ENCODE results near the gene FOXO3. TPM values are rescaled to one million over a fixed set of nuclear protein-coding genes. Genes with fewer than 3 reads are reported as not detected.

The FOXO3 gene
- polyA plus RNA-seq, 1 donor (not counting 4 experiments of a cell fraction or from before 2014, with no cell fraction given) = 17.6 TPM

- H3K9ac ChIP-seq (ENCODE audit: control insufficient read depth, extremely low read depth, insufficient read depth, low read length) = no peak overlapping the region
- H3K4me1 ChIP-seq (ENCODE audit: control insufficient read depth, extremely low read depth, insufficient read depth, low read length) = peaks cover 2% of the 10 kb centered on the region
- H3K27me3 ChIP-seq (ENCODE audit: control insufficient read depth, extremely low read depth, insufficient read depth, low read length) = no peaks in the 10 kb centered on the region
- FAIRE-seq = no peak
- no peaks in the 10 kb centered on the region for H3K79me2 ChIP-seq (ENCODE audit: control insufficient read depth, insufficient read depth, low read length)
- no peak for TF ChIP-seq EZH2 (IDR thresholded peaks at IDR 0.05; ENCODE audit: low read length)
- H3K4me2 ChIP-seq (ENCODE audit: control insufficient read depth, extremely low read depth, insufficient read depth, low read depth, low read length) = no peak overlapping the region
- H3K4me3 ChIP-seq (ENCODE audit: control insufficient read depth in 2 of 3, extremely low read depth in 1 of 3, insufficient read depth in 2 of 3, low read depth in 1 of 3, low read length in 3 of 3) = no peak overlapping the region
- H3K36me3 ChIP-seq (ENCODE audit: control insufficient read depth in 2 of 2, extremely low read depth in 1 of 2, insufficient read depth in 2 of 2, low read length in 2 of 2) = no peaks in the 10 kb centered on the region
- H3K9me3 ChIP-seq (ENCODE audit: control insufficient read depth, low read depth, low read length) = no peaks in the 10 kb centered on the region
- H4K20me1 ChIP-seq (ENCODE audit: control insufficient read depth, extremely low read depth, insufficient read depth, low read length) = no peaks in the 10 kb centered on the region
- dilution Hi-C loops (cut with MboI; ENCODE audit: extremely low pct_ligation_motif_present, low sequenced_read_pairs) = no loop called here
- no peak overlapping the region for H2AFZ ChIP-seq (ENCODE audit: control insufficient read depth, low read length)
- DNase-seq (ENCODE audit: low read depth, low spot score) = no peak
- H3K27ac ChIP-seq (ENCODE audit: control insufficient read depth, insufficient read depth, low read length) = no peak overlapping the region
- no peaks in the 10 kb centered on the region for H3K9me1 ChIP-seq (ENCODE audit: control insufficient read depth, extremely low read depth, insufficient read depth, low read length)
Observed at GRCh38 chr6:108710030-108710429, 149.3 kb downstream of the FOXO3 start.

- no peak overlapping the region for H3K4me2 ChIP-seq (ENCODE audit: control insufficient read depth, extremely low read depth, insufficient read depth, low read depth, low read length)
- H4K20me1 ChIP-seq (ENCODE audit: control insufficient read depth, extremely low read depth, insufficient read depth, low read length) = no peaks in the 10 kb centered on the region
- no peaks in the 10 kb centered on the region for H3K9me3 ChIP-seq (ENCODE audit: control insufficient read depth, low read depth, low read length)
- H2AFZ ChIP-seq (ENCODE audit: control insufficient read depth, low read length) = no peak overlapping the region
- dilution Hi-C loops (cut with MboI; ENCODE audit: extremely low pct_ligation_motif_present, low sequenced_read_pairs) = no loop called here
- no peaks in the 10 kb centered on the region for H3K36me3 ChIP-seq (ENCODE audit: control insufficient read depth in 2 of 2, extremely low read depth in 1 of 2, insufficient read depth in 2 of 2, low read length in 2 of 2)
- FAIRE-seq (no peak), DNase-seq (ENCODE audit: low read depth, low spot score) (no peak)
- no peak overlapping the region for H3K27ac ChIP-seq (ENCODE audit: control insufficient read depth, insufficient read depth, low read length)
- no peaks in the 10 kb centered on the region for H3K9me1 ChIP-seq (ENCODE audit: control insufficient read depth, extremely low read depth, insufficient read depth, low read length)
- no peak for TF ChIP-seq CTCF (optimal IDR thresholded peaks at IDR 0.05 in 1 of 3, IDR thresholded peaks at IDR 0.05 in 1 of 3, conservative IDR thresholded peaks at IDR 0.05 in 1 of 3; ENCODE audit: extremely low read depth in 1 of 3, insufficient read depth in 2 of 3, low read length in 3 of 3)
- TF ChIP-seq EZH2 (IDR thresholded peaks at IDR 0.05; ENCODE audit: low read length) = no peak
- H3K9ac ChIP-seq (ENCODE audit: control insufficient read depth, extremely low read depth, insufficient read depth, low read length) = no peak overlapping the region
- no peaks in the 10 kb centered on the region for H3K79me2 ChIP-seq (ENCODE audit: control insufficient read depth, insufficient read depth, low read length)
- H3K27me3 ChIP-seq (ENCODE audit: control insufficient read depth, extremely low read depth, insufficient read depth, low read length) = no peaks in the 10 kb centered on the region
- H3K4me3 ChIP-seq (ENCODE audit: control insufficient read depth in 2 of 3, extremely low read depth in 1 of 3, insufficient read depth in 2 of 3, low read depth in 1 of 3, low read length in 3 of 3) = no peak overlapping the region
- H3K4me1 ChIP-seq (ENCODE audit: control insufficient read depth, extremely low read depth, insufficient read depth, low read length) = peaks cover 2% of the 10 kb centered on the region
Observed at GRCh38 chr6:108710551-108710950, 149.8 kb downstream of the FOXO3 start.

- H3K9me1 ChIP-seq (ENCODE audit: control insufficient read depth, extremely low read depth, insufficient read depth, low read length) = no peaks in the 10 kb centered on the region
- H3K9me3 ChIP-seq (ENCODE audit: control insufficient read depth, low read depth, low read length) = no peaks in the 10 kb centered on the region
- no peak overlapping the region for H3K4me3 ChIP-seq (ENCODE audit: control insufficient read depth in 2 of 3, extremely low read depth in 1 of 3, insufficient read depth in 2 of 3, low read depth in 1 of 3, low read length in 3 of 3)
- TF ChIP-seq CTCF (optimal IDR thresholded peaks at IDR 0.05 in 1 of 3, IDR thresholded peaks at IDR 0.05 in 1 of 3, conservative IDR thresholded peaks at IDR 0.05 in 1 of 3; ENCODE audit: extremely low read depth in 1 of 3, insufficient read depth in 2 of 3, low read length in 3 of 3) = no peak
- no peak for TF ChIP-seq EZH2 (IDR thresholded peaks at IDR 0.05; ENCODE audit: low read length)
- peaks cover 2% of the 10 kb centered on the region for H3K4me1 ChIP-seq (ENCODE audit: control insufficient read depth, extremely low read depth, insufficient read depth, low read length)
- no peaks in the 10 kb centered on the region for H3K27me3 ChIP-seq (ENCODE audit: control insufficient read depth, extremely low read depth, insufficient read depth, low read length)
- H3K9ac ChIP-seq (ENCODE audit: control insufficient read depth, extremely low read depth, insufficient read depth, low read length) = no peak overlapping the region
- H3K79me2 ChIP-seq (ENCODE audit: control insufficient read depth, insufficient read depth, low read length) = no peaks in the 10 kb centered on the region
- no peak overlapping the region for H3K4me2 ChIP-seq (ENCODE audit: control insufficient read depth, extremely low read depth, insufficient read depth, low read depth, low read length)
- no peaks in the 10 kb centered on the region for H4K20me1 ChIP-seq (ENCODE audit: control insufficient read depth, extremely low read depth, insufficient read depth, low read length)
- no peak overlapping the region for H3K27ac ChIP-seq (ENCODE audit: control insufficient read depth, insufficient read depth, low read length)
- DNase-seq (ENCODE audit: low read depth, low spot score) (no peak), FAIRE-seq (no peak)
- no peaks in the 10 kb centered on the region for H3K36me3 ChIP-seq (ENCODE audit: control insufficient read depth in 2 of 2, extremely low read depth in 1 of 2, insufficient read depth in 2 of 2, low read length in 2 of 2)
- H2AFZ ChIP-seq (ENCODE audit: control insufficient read depth, low read length) = no peak overlapping the region
- dilution Hi-C loops (cut with MboI; ENCODE audit: extremely low pct_ligation_motif_present, low sequenced_read_pairs) = no loop called here
Observed at GRCh38 chr6:108711071-108711470, 150.4 kb downstream of the FOXO3 start.
